H9 (cell line): ENCODE data around the gene PRKAG2. TPM values are rescaled to one million over a fixed set of nuclear protein-coding genes. Genes with fewer than 3 reads are reported as not detected.

Source experiments
- DNase-seq: peaks from one replicate; pipeline ENCODE4 v3.0.0-alpha.2; 2017
- H2AFZ ChIP-seq: one replicate; pipeline ENCODE4 v1.6.1; 2013; ENCODE audit warnings: mild to moderate bottlenecking, low read length, control low read depth, moderate library complexity
- H2AK5ac ChIP-seq: 2 replicates; pipeline ENCODE4 v1.6.1; 2013; ENCODE audit warnings: low read length, control low read depth, mixed read lengths; ENCODE audit not compliant: insufficient read length
- H2BK120ac ChIP-seq: one replicate; pipeline ENCODE4 v1.6.1; 2013; ENCODE audit warnings: low read depth, mild to moderate bottlenecking, low read length, control low read depth, inconsistent platforms; ENCODE audit not compliant: poor library complexity, severe bottlenecking
- H2BK12ac ChIP-seq: 2 replicates; pipeline ENCODE4 v1.6.1; 2013; ENCODE audit warnings: low read length, control low read depth, mixed read lengths, low read depth; ENCODE audit not compliant: insufficient read length
- H2BK15ac ChIP-seq: 2 replicates; pipeline ENCODE4 v1.6.1; 2013; ENCODE audit warnings: low read depth, low read length, control low read depth
- H2BK20ac ChIP-seq: one replicate; pipeline ENCODE4 v1.6.1; 2013; ENCODE audit warnings: low read depth, mild to moderate bottlenecking, low read length, control low read depth, inconsistent platforms; ENCODE audit not compliant: poor library complexity, severe bottlenecking
- H2BK5ac ChIP-seq: 2 replicates; pipeline ENCODE4 v1.6.1; 2013; ENCODE audit warnings: low read length, control low read depth, mixed read lengths; ENCODE audit not compliant: insufficient read length
- H3K14ac ChIP-seq: 2 replicates; pipeline ENCODE4 v1.6.1; 2013; ENCODE audit warnings: low read length, control low read depth; ENCODE audit not compliant: insufficient read depth
- H3K18ac ChIP-seq: 2 replicates; pipeline ENCODE4 v1.6.1; 2013; ENCODE audit warnings: low read depth, mild to moderate bottlenecking, mixed read lengths, low read length, control low read depth; ENCODE audit not compliant: insufficient read length
- H3K23ac ChIP-seq: 2 replicates; pipeline ENCODE4 v1.6.1; 2013; ENCODE audit warnings: low read length, control low read depth, mixed read lengths, low read depth; ENCODE audit not compliant: insufficient read length
- H3K23me2 ChIP-seq: 2 replicates; pipeline ENCODE4 v1.6.1; 2013; ENCODE audit warnings: low read depth, mild to moderate bottlenecking, mixed read lengths, low read length, control low read depth; ENCODE audit not compliant: insufficient read length, poor library complexity, severe bottlenecking
- H3K27ac ChIP-seq: 2 replicates; pipeline ENCODE4 v1.5.1; 2013; ENCODE audit warnings: low read length, control low read depth, mixed read lengths, low read depth; ENCODE audit not compliant: insufficient read length
- H3K27me3 ChIP-seq: 2 replicates; pipeline ENCODE4 v1.6.1; 2013; ENCODE audit warnings: low read length, control low read depth, inconsistent platforms; ENCODE audit not compliant: insufficient read depth
- H3K4ac ChIP-seq: 2 replicates; pipeline ENCODE4 v1.6.1; 2013; ENCODE audit warnings: low read depth, mild to moderate bottlenecking, control low read depth, inconsistent platforms, low read length, moderate library complexity
- H3K4me1 ChIP-seq: 2 replicates; pipeline ENCODE4 v1.6.1; 2013; ENCODE audit warnings: low read length, control low read depth, inconsistent platforms; ENCODE audit not compliant: insufficient read depth
- H3K4me2 ChIP-seq: 2 replicates; pipeline ENCODE4 v1.6.1; 2013; ENCODE audit warnings: low read length, control low read depth, mixed read lengths; ENCODE audit not compliant: insufficient read length, insufficient read depth
- H3K56ac ChIP-seq: 2 replicates; pipeline ENCODE4 v1.6.1; 2013; ENCODE audit warnings: low read depth, mild to moderate bottlenecking, mixed read lengths, low read length, control low read depth; ENCODE audit not compliant: insufficient read length
- H3K79me1 ChIP-seq: 2 replicates; pipeline ENCODE4 v1.6.1; 2013; ENCODE audit warnings: low read depth, mild to moderate bottlenecking, moderate library complexity, low read length, control low read depth, inconsistent platforms; ENCODE audit not compliant: insufficient read depth, poor library complexity, severe bottlenecking
- H3K79me2 ChIP-seq: 2 replicates; pipeline ENCODE4 v1.6.1; 2013; ENCODE audit warnings: low read length, control low read depth, inconsistent platforms; ENCODE audit not compliant: insufficient read depth
- H3K9ac ChIP-seq: 2 replicates; pipeline ENCODE4 v1.6.1; 2013; ENCODE audit warnings: low read length, control low read depth, mixed read lengths; ENCODE audit not compliant: insufficient read length; ENCODE audit errors: extremely low read depth
- H3K9me3 ChIP-seq: one replicate; pipeline ENCODE4 v1.6.1; 2013; ENCODE audit warnings: low read depth, low read length, inconsistent platforms; ENCODE audit not compliant: control insufficient read depth
- H3T11ph ChIP-seq: one replicate; pipeline ENCODE4 v1.6.1; 2013; ENCODE audit warnings: mild to moderate bottlenecking, low read length, control low read depth, inconsistent platforms
- H4K20me1 ChIP-seq: one replicate; pipeline ENCODE4 v1.6.1; 2013; ENCODE audit not compliant: control insufficient read depth, insufficient read length, insufficient read depth
- H4K5ac ChIP-seq: 2 replicates; pipeline ENCODE4 v1.6.1; 2013; ENCODE audit warnings: low read depth, mild to moderate bottlenecking, mixed read lengths, low read length, control low read depth; ENCODE audit not compliant: insufficient read length
- H4K8ac ChIP-seq: replicated peaks from 2 replicates; pipeline ENCODE4 v1.6.1; 2013; ENCODE audit warnings: low read length, control low read depth, mixed read lengths, low read depth; ENCODE audit not compliant: insufficient read length
- H4K91ac ChIP-seq: 2 replicates; pipeline ENCODE4 v1.6.1; 2013; ENCODE audit warnings: low read depth, mild to moderate bottlenecking, moderate library complexity, mixed read lengths, low read length, control low read depth; ENCODE audit not compliant: insufficient read length
- H3K27ac Mint-ChIP-seq, 3 experiments: 2 replicates in 2 of 3; 3 replicates in 1 of 3; pipeline ENCODE4 v1.8.0; 2020 to 2021; ENCODE audit warnings: mixed read lengths in 3 of 3, mild to moderate bottlenecking in 1 of 3, moderate library complexity in 1 of 3
- H3K27me3 Mint-ChIP-seq: 2 replicates; pipeline ENCODE4 v1.8.0; 2021; ENCODE audit warnings: low read depth, mild to moderate bottlenecking, moderate library complexity, mixed read lengths
- H3K36me3 Mint-ChIP-seq, 3 experiments: 2 replicates in 2 of 3; 3 replicates in 1 of 3; pipeline ENCODE4 v1.8.0; 2020 to 2021; ENCODE audit warnings: low read depth in 3 of 3, mixed read lengths in 3 of 3; ENCODE audit not compliant: insufficient read depth in 1 of 3
- H3K4me1 Mint-ChIP-seq, 2 experiments: 2 replicates each; pipeline ENCODE4 v1.8.0; 2020; ENCODE audit warnings: mixed read lengths in 2 of 2
- H3K4me3 Mint-ChIP-seq, 2 experiments: 2 replicates in 1 of 2; 3 replicates in 1 of 2; pipeline ENCODE4 v1.8.0; 2020 to 2021; ENCODE audit warnings: mild to moderate bottlenecking in 2 of 2, mixed read lengths in 2 of 2, moderate library complexity in 1 of 2
- H3K9me3 Mint-ChIP-seq, 2 experiments: 2 replicates in 1 of 2; 3 replicates in 1 of 2; pipeline ENCODE4 v1.8.0; 2020; ENCODE audit warnings: mild to moderate bottlenecking in 2 of 2, mixed read lengths in 2 of 2, moderate library complexity in 1 of 2
- WGBS: extraction: QIAGEN DNeasy Blood & Tissue Kit; methylation state at CpG from one replicate; pipeline ENCODE4 v1.1.7; 2013; ENCODE audit warnings: missing lambda C conversion rate, low lambda C conversion rate, mixed read lengths; ENCODE audit not compliant: insufficient read length; ENCODE audit errors: extremely low coverage; 5-methylcytosine and 5-hydroxymethylcytosine counted together
- total RNA-seq: library from RNA; stranded (reverse); gene quantifications from 2 replicates; pipeline ENCODE4 v1.2.1, GENCODE V29; 2021
- TF ChIP-seq, protein P1 (sequence below): fragments of 200-600 bp; sonication (generic); conservative IDR thresholded peaks from 3 replicates; pipeline ENCODE4 v1.8.0; 2021; ENCODE audit warnings: antibody characterized with exemption, mild to moderate bottlenecking

PRKAG2 gene
- total RNA-seq, 1 experiment from 2014 or later: 11.8 TPM

DNA sequence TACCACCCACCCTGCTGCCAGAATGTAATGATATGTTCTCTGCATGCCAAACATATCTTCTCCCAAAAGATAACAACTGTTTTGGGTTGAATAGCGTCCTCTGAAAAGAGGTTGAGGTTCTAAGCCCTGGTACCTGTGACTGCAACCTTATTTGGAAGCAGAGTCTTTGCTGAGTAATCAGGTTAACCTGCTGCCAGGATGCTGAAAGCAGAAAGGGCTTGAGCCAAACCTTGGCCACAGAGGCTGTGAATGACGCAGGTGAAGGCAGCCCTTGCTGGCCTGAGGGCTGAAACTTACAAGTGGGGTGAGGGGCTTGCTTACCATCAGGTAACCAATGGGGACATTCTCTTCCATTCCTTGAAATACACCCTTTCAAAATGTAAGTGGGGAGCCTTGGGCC is 205.4 kb downstream of the PRKAG2 start:
- no CpG with 5 or more reads among the region's 2 CpGs for WGBS
- no peak for DNase-seq

More for the DNA sequence above, 205.4 kb downstream of the PRKAG2 start:
- no peaks in the 10 kb centered on the region for H3K4me1 ChIP-seq
- H2BK12ac ChIP-seq: no peak overlapping the region
- Mint-ChIP-seq H3K4me1 (peaks cover 14 to 22% of the 10 kb centered on the region in 2 experiments), H3K27ac (no peak overlapping the region), H3K36me3 (peaks cover 0 to 4% (median 1%) of the 10 kb centered on the region in 3 experiments; a peak in 2 of 7 replicates), H3K9me3 (peaks cover 2 to 4% of the 10 kb centered on the region in 2 experiments; a peak in 4 of 5 replicates), H3K27me3 (no peaks in the 10 kb centered on the region), H3K4me3 (no peak overlapping the region)
- no peaks in the 10 kb centered on the region for H3K79me1 ChIP-seq
- H2AFZ ChIP-seq: no peak overlapping the region
- H2BK20ac ChIP-seq: no peak overlapping the region
- no peak overlapping the region for H3T11ph ChIP-seq
- H4K91ac ChIP-seq: no peak overlapping the region
- TF ChIP-seq, protein P1, sequence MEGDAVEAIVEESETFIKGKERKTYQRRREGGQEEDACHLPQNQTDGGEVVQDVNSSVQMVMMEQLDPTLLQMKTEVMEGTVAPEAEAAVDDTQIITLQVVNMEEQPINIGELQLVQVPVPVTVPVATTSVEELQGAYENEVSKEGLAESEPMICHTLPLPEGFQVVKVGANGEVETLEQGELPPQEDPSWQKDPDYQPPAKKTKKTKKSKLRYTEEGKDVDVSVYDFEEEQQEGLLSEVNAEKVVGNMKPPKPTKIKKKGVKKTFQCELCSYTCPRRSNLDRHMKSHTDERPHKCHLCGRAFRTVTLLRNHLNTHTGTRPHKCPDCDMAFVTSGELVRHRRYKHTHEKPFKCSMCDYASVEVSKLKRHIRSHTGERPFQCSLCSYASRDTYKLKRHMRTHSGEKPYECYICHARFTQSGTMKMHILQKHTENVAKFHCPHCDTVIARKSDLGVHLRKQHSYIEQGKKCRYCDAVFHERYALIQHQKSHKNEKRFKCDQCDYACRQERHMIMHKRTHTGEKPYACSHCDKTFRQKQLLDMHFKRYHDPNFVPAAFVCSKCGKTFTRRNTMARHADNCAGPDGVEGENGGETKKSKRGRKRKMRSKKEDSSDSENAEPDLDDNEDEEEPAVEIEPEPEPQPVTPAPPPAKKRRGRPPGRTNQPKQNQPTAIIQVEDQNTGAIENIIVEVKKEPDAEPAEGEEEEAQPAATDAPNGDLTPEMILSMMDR: no peak
- no peak overlapping the region for H3K9ac ChIP-seq
- H3K4ac ChIP-seq: no peak overlapping the region
- H2BK15ac ChIP-seq: no peak overlapping the region
- H3K18ac ChIP-seq: no peak overlapping the region
- H2BK5ac ChIP-seq: no peak overlapping the region
- H4K20me1 ChIP-seq: peaks cover 2% of the 10 kb centered on the region
- no peak overlapping the region for H2BK120ac ChIP-seq
- H3K9me3 ChIP-seq: no peaks in the 10 kb centered on the region
- H3K14ac ChIP-seq: no peak overlapping the region
- H3K23me2 ChIP-seq: no peaks in the 10 kb centered on the region
- no peak overlapping the region for H3K56ac ChIP-seq
- H4K8ac ChIP-seq: no peak overlapping the region
- no peak overlapping the region for H3K4me2 ChIP-seq
- no peaks in the 10 kb centered on the region for H3K79me2 ChIP-seq
- no peak overlapping the region for H4K5ac ChIP-seq
- H3K23ac ChIP-seq: no peak overlapping the region
- no peak overlapping the region for H3K27ac ChIP-seq
- no peaks in the 10 kb centered on the region for H3K27me3 ChIP-seq
- no peak overlapping the region for H2AK5ac ChIP-seq
